HCT116 (cell line): ENCODE data around the gene ARHGAP27. TPM values are rescaled to one million over a fixed set of nuclear protein-coding genes. Genes with fewer than 3 reads are reported as not detected.

Source experiments
- ATAC-seq: fragments of 200-7000 bp; cut with Tn5 transposase; 2 replicates; pipeline ENCODE4 v1.9.1; 2020; ENCODE audit warnings: mild to moderate bottlenecking, moderate library complexity
- BruUV-seq: library from RNA; stranded (reverse); fragments of 400-500 nt; replicated peaks from 2 replicates; lab custom pipeline; 2021; lab: Mats Ljungman, UMichigan
- CTCF ChIA-PET: fragments of 300-600 bp; sonication (Branson Sonifier 250); formaldehyde crosslinking; loops from one replicate; lab custom pipeline; 2021; ENCODE audit warnings: antibody characterized with exemption; lab: Charles Lee
- POLR2A ChIA-PET: fragments of 300-600, 350-600 bp; sonication (Branson Sonifier 250); formaldehyde crosslinking; loops from one replicate; lab custom pipeline; 2021; ENCODE audit warnings: antibody characterized with exemption; lab: Charles Lee
- RAD21 ChIA-PET, 2 experiments: fragments of 300-600 bp; sonication (Branson Sonifier 250); formaldehyde crosslinking; loops; one replicate each; lab custom pipeline; 2023; ENCODE audit warnings: low total read pairs in 2 of 2; ENCODE audit not compliant: uncharacterized antibody in 2 of 2, unreplicated experiment in 2 of 2, low non-redundant PET in 1 of 2; lab: Charles Lee
- DNase-seq: peaks from one replicate; pipeline ENCODE4 v3.0.0-alpha.2; 2010; ENCODE audit warnings: low read depth, low spot score
- H2AFZ ChIP-seq: fragments of 200-600 bp; shearing (Covaris generic), sonication (generic); 2 replicates; pipeline ENCODE4 v1.6.1; 2017; ENCODE audit warnings: low read depth, mixed run types, mixed read lengths, antibody characterized with exemption, low read length; ENCODE audit not compliant: poor library complexity, severe bottlenecking
- H3K27ac ChIP-seq: 2 replicates; pipeline ENCODE4 v1.5.1; 2012; ENCODE audit warnings: low read depth, low read length
- H3K27me3 ChIP-seq: fragments of 200-600 bp; sonication (generic); 2 replicates; pipeline ENCODE4 v1.6.1; 2016; ENCODE audit warnings: mixed run types, low read length, mixed read lengths; ENCODE audit not compliant: insufficient read depth
- H3K36me3 ChIP-seq, 2 experiments: fragments of 200-500 bp in 1 of 2; fragments of 200-600 bp in 1 of 2; sonication (Bioruptor generic) in 1 of 2; sonication (generic) in 1 of 2; 2 replicates each; pipeline versions ENCODE4 v1.5.1 to v1.6.1; 2014 to 2016; ENCODE audit warnings: low read length in 2 of 2, inconsistent platforms in 1 of 2, mixed read lengths in 1 of 2, mixed run types in 1 of 2; ENCODE audit not compliant: insufficient read depth in 2 of 2, control insufficient read depth in 1 of 2
- H3K4me1 ChIP-seq, 2 experiments: fragments of 200-600 bp in 1 of 2; sonication (generic) in 1 of 2; 2 replicates each; pipeline versions ENCODE4 v1.5.1 to v1.6.1; 2012 to 2017; ENCODE audit warnings: low read length in 2 of 2, inconsistent platforms in 1 of 2, mild to moderate bottlenecking in 1 of 2, mixed read lengths in 1 of 2, mixed run types in 1 of 2, moderate library complexity in 1 of 2; ENCODE audit not compliant: insufficient read depth in 2 of 2, control insufficient read depth in 1 of 2
- H3K4me2 ChIP-seq: fragments of 200-600 bp; sonication (generic); 2 replicates; pipeline ENCODE4 v1.6.1; 2017; ENCODE audit warnings: mixed run types, low read length, mixed read lengths
- H3K4me3 ChIP-seq, 2 experiments: fragments of 200-600 bp in 1 of 2; sonication (generic) in 1 of 2; replicated peaks in 1 of 2; 2 replicates each; pipeline ENCODE4 v1.5.1; 2011 to 2016; ENCODE audit warnings: low read length in 2 of 2, control low read depth in 1 of 2, low read depth in 1 of 2, mild to moderate bottlenecking in 1 of 2, mixed read lengths in 1 of 2, mixed run types in 1 of 2
- H3K79me2 ChIP-seq: fragments of 200-600 bp; sonication (generic); 2 replicates; pipeline ENCODE4 v1.6.1; 2017; ENCODE audit warnings: mild to moderate bottlenecking, mixed run types, low read length, moderate library complexity, mixed read lengths; ENCODE audit not compliant: insufficient read depth
- H3K9ac ChIP-seq: fragments of 200-600 bp; sonication (generic); 2 replicates; pipeline ENCODE4 v1.6.1; 2016; ENCODE audit warnings: low read length, mixed read lengths
- H3K9me2 ChIP-seq: fragments of 200-600 bp; sonication (generic), shearing (Covaris generic); 2 replicates; pipeline ENCODE4 v1.6.1; 2017; ENCODE audit warnings: mixed run types, mild to moderate bottlenecking, moderate library complexity; ENCODE audit not compliant: insufficient read depth
- H3K9me3 ChIP-seq, 2 experiments: fragments of 200-500 bp in 1 of 2; fragments of 200-600 bp in 1 of 2; sonication (Bioruptor generic) in 1 of 2; sonication (generic) in 1 of 2; 2 replicates each; pipeline ENCODE4 v1.6.1; 2014 to 2017; ENCODE audit warnings: low read length in 2 of 2, mixed read lengths in 2 of 2, inconsistent platforms in 1 of 2, low read depth in 1 of 2, mild to moderate bottlenecking in 1 of 2, mixed run types in 1 of 2, moderate library complexity in 1 of 2; ENCODE audit not compliant: control insufficient read depth in 1 of 2, insufficient read depth in 1 of 2
- H4K20me1 ChIP-seq: fragments of 200-600 bp; sonication (generic), shearing (Covaris generic); 2 replicates; pipeline ENCODE4 v1.6.1; 2017; ENCODE audit warnings: mixed run types, mild to moderate bottlenecking, moderate library complexity; ENCODE audit not compliant: insufficient read depth
- ELF1 ChIP-seq: IDR thresholded peaks from 2 replicates; pipeline ENCODE4 v1.6.1; 2012; ENCODE audit warnings: low read depth, borderline replicate concordance
- JUND ChIP-seq: IDR thresholded peaks from 2 replicates; pipeline ENCODE4 v1.6.1; 2012
- SRF ChIP-seq: IDR thresholded peaks from 2 replicates; pipeline ENCODE4 v1.6.1; 2012; ENCODE audit warnings: low read depth
- intact Hi-C: fragments of 100-400 bp; cut with micrococcal nuclease; formaldehyde crosslinking; loops from 2 replicates; pipeline ENCODE4 v1.10.0; 2022
- total RNA-seq: library from RNA; stranded (reverse); gene quantifications from one replicate; pipeline ENCODE4 v1.2.1, GENCODE V29; 2021; ENCODE audit not compliant: unreplicated experiment
- TF ChIP-seq, protein P1 (sequence below): IDR thresholded peaks from 2 replicates; pipeline ENCODE4 v1.6.1; 2012; ENCODE audit warnings: low read depth
- TF ChIP-seq, protein P2 (sequence below), 3 experiments: fragments of 200-600 bp in 1 of 3; sonication (generic) in 1 of 3; IDR thresholded peaks in 2 of 3; conservative IDR thresholded peaks in 1 of 3; 2 replicates each; pipeline ENCODE4 v1.5.1; 2012 to 2017; ENCODE audit warnings: low read depth in 2 of 3, low read length in 2 of 3, antibody characterized with exemption in 1 of 3, borderline replicate concordance in 1 of 3, control low read depth in 1 of 3, mild to moderate bottlenecking in 1 of 3, mixed read lengths in 1 of 3, mixed run types in 1 of 3, moderate library complexity in 1 of 3; ENCODE audit not compliant: insufficient read depth in 1 of 3

The ARHGAP27 gene
- total RNA-seq, 1 experiment from 2014 or later: 46.7 TPM

DNA sequence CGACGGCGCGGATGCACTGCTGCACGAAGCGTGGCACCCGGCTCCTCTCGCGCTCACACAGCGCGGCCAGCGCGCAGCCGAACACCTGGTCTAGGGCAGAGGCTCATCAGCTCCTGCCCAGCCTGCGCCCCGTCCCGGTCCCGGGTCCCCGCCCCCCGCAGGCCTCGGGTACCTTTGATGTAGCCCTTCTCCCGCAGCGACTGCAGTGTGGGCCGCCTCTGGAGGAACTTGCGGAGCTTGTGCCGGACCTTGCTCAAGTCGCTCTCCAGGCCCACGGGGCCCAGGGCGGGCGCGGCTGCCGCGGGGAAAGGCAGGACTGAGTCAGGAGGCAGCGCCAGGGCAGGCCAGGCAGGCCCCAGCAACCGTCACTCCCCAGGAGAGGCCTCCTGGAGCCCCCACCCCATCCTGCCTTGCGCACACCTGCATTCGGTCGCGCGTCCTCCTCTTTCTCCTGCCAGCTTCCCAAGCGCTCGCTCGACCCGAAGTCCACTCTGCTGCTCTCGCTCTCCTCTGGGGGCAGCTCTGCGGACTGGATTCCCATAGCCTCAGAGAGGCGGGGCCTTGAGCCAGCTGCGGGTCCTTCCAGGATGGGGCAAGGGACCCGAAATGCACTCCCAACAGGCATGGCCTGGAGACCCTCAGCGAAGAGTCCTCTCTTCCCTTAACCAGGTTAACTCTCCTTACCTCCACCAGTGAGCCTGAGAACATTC is 36.0 kb downstream of the ARHGAP27 start:
- Histone ChIP-seq H4K20me1 (no peaks in the 10 kb centered on the region), H2AFZ (no peak overlapping the region), H3K27me3 (no peaks in the 10 kb centered on the region), H3K79me2 (no peaks in the 10 kb centered on the region), H3K9me2 (no peaks in the 10 kb centered on the region), H3K27ac (no peak overlapping the region), H3K9me3 (no peaks in the 10 kb centered on the region), H3K9ac (no peak overlapping the region), H3K36me3 (peaks cover 7 to 12% of the 10 kb centered on the region in 2 experiments; a peak in 2 of 4 replicates), H3K4me3 (no peak overlapping the region)
- ChIA-PET CTCF (interaction anchor here (1.0 to 9.5 kb wide), 4 partner anchors 11 to 243 kb away, joined by 3 to 58 read pairs (median 6); no protein-coding TSS in a partner anchor), RAD21 (no interaction called here)
- no peak for ATAC-seq
- BruUV-seq: no TSS peak
- DNase-seq: no peak
- TF ChIP-seq, protein P1, sequence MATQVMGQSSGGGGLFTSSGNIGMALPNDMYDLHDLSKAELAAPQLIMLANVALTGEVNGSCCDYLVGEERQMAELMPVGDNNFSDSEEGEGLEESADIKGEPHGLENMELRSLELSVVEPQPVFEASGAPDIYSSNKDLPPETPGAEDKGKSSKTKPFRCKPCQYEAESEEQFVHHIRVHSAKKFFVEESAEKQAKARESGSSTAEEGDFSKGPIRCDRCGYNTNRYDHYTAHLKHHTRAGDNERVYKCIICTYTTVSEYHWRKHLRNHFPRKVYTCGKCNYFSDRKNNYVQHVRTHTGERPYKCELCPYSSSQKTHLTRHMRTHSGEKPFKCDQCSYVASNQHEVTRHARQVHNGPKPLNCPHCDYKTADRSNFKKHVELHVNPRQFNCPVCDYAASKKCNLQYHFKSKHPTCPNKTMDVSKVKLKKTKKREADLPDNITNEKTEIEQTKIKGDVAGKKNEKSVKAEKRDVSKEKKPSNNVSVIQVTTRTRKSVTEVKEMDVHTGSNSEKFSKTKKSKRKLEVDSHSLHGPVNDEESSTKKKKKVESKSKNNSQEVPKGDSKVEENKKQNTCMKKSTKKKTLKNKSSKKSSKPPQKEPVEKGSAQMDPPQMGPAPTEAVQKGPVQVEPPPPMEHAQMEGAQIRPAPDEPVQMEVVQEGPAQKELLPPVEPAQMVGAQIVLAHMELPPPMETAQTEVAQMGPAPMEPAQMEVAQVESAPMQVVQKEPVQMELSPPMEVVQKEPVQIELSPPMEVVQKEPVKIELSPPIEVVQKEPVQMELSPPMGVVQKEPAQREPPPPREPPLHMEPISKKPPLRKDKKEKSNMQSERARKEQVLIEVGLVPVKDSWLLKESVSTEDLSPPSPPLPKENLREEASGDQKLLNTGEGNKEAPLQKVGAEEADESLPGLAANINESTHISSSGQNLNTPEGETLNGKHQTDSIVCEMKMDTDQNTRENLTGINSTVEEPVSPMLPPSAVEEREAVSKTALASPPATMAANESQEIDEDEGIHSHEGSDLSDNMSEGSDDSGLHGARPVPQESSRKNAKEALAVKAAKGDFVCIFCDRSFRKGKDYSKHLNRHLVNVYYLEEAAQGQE: no peak
- TF ChIP-seq, protein P2, sequence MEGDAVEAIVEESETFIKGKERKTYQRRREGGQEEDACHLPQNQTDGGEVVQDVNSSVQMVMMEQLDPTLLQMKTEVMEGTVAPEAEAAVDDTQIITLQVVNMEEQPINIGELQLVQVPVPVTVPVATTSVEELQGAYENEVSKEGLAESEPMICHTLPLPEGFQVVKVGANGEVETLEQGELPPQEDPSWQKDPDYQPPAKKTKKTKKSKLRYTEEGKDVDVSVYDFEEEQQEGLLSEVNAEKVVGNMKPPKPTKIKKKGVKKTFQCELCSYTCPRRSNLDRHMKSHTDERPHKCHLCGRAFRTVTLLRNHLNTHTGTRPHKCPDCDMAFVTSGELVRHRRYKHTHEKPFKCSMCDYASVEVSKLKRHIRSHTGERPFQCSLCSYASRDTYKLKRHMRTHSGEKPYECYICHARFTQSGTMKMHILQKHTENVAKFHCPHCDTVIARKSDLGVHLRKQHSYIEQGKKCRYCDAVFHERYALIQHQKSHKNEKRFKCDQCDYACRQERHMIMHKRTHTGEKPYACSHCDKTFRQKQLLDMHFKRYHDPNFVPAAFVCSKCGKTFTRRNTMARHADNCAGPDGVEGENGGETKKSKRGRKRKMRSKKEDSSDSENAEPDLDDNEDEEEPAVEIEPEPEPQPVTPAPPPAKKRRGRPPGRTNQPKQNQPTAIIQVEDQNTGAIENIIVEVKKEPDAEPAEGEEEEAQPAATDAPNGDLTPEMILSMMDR (IDR thresholded peaks at IDR 0.05 in 2 of 3, conservative IDR thresholded peaks at IDR 0.05 in 1 of 3; ENCODE audit: borderline replicate concordance in 1 of 3, insufficient read depth in 1 of 3, low read depth in 2 of 3, low read length in 2 of 3): no peak
- TF ChIP-seq SRF (no peak), JUND (no peak), ELF1 (no peak)
- TF ChIP-seq, all 23 proteins: peak for 0
- Histone ChIP-seq H3K4me2 (no peak overlapping the region), H3K4me1 (peaks cover 0 to 10% of the 10 kb centered on the region in 2 experiments; a peak in 1 of 4 replicates)
- intact Hi-C loops: no loop called here
- POLR2A ChIA-PET: no interaction called here
